HEK293 (cell line): ENCODE measurements around the gene ZNF521.

Source experiments
- CTCF ChIP-seq: fragments of 450-650 bp; formaldehyde crosslinking; IDR thresholded peaks from 2 replicates; pipeline ENCODE4 v1.5.1; 2016; ENCODE audit warnings: missing biosample characterization, missing genetic modification characterization
- ZBTB11 ChIP-seq: fragments of 450-650 bp; formaldehyde crosslinking; conservative IDR thresholded peaks from 2 replicates; pipeline ENCODE4 v1.5.1; 2016; ENCODE audit warnings: low read depth, missing biosample characterization, missing genetic modification characterization

GRCh38 chr18:25109484-25109883 lies 242.5 kb downstream of the ZNF521 start:
- no peak for TF ChIP-seq CTCF (tag by site-specific recombination)
- no peak for TF ChIP-seq ZBTB11 (tag by site-specific recombination)
